Trophoblast cell (in vitro differentiated cells and primary cell): ENCODE measurements around the gene SLC24A4.
A peak's percentile ranks its signal among the peaks of the same experiment; 100 is the strongest.

Experiments used
- DNase-seq, 2 donors: peaks; one replicate each; pipeline ENCODE4 v3.0.0-alpha.2; 2016
- H2AFZ ChIP-seq: 2 replicates; pipeline ENCODE4 v1.6.1; 2013; ENCODE audit warnings: low read length, moderate library complexity, mild to moderate bottlenecking; ENCODE audit not compliant: insufficient read depth, poor library complexity
- H2AK5ac ChIP-seq: 2 replicates; pipeline ENCODE4 v1.6.1; 2013; ENCODE audit warnings: mild to moderate bottlenecking, low read length
- H2BK120ac ChIP-seq: 2 replicates; pipeline ENCODE4 v1.6.1; 2013; ENCODE audit warnings: low read length, mild to moderate bottlenecking, moderate library complexity; ENCODE audit not compliant: insufficient read depth, poor library complexity
- H2BK12ac ChIP-seq: 2 replicates; pipeline ENCODE4 v1.6.1; 2013; ENCODE audit warnings: mild to moderate bottlenecking, low read length, moderate library complexity
- H2BK5ac ChIP-seq: 2 replicates; pipeline ENCODE4 v1.6.1; 2013; ENCODE audit warnings: low read length, low read depth, moderate library complexity, mild to moderate bottlenecking; ENCODE audit not compliant: poor library complexity
- H3K14ac ChIP-seq: 2 replicates; pipeline ENCODE4 v1.6.1; 2013; ENCODE audit warnings: mild to moderate bottlenecking, low read length
- H3K18ac ChIP-seq: 2 replicates; pipeline ENCODE4 v1.6.1; 2013; ENCODE audit warnings: mild to moderate bottlenecking, low read length
- H3K23ac ChIP-seq: 2 replicates; pipeline ENCODE4 v1.6.1; 2013; ENCODE audit warnings: low read length
- H3K27ac ChIP-seq: 2 replicates; pipeline ENCODE4 v1.5.1; 2013; ENCODE audit warnings: low read depth, mild to moderate bottlenecking, inconsistent platforms, low read length, moderate library complexity
- H3K27me3 ChIP-seq: 2 replicates; pipeline ENCODE4 v1.6.1; 2013; ENCODE audit warnings: inconsistent platforms, mild to moderate bottlenecking, low read length, moderate library complexity; ENCODE audit not compliant: insufficient read depth
- H3K36me3 ChIP-seq, 2 experiments: 1 replicate in 1 of 2; 2 replicates in 1 of 2; pipeline ENCODE4 v1.6.1; 2013; ENCODE audit warnings: low read length in 2 of 2, mild to moderate bottlenecking in 2 of 2, moderate library complexity in 1 of 2; ENCODE audit not compliant: insufficient read depth in 2 of 2, control insufficient read depth in 1 of 2
- H3K4ac ChIP-seq: 2 replicates; pipeline ENCODE4 v1.6.1; 2013; ENCODE audit warnings: low read depth, mild to moderate bottlenecking, low read length, moderate library complexity
- H3K4me1 ChIP-seq, 2 experiments: 1 replicate in 1 of 2; 2 replicates in 1 of 2; pipeline ENCODE4 v1.6.1; 2013; ENCODE audit warnings: low read length in 2 of 2, mild to moderate bottlenecking in 2 of 2, moderate library complexity in 1 of 2; ENCODE audit not compliant: insufficient read depth in 2 of 2, control insufficient read depth in 1 of 2
- H3K4me2 ChIP-seq: 2 replicates; pipeline ENCODE4 v1.6.1; 2013; ENCODE audit warnings: inconsistent platforms, mild to moderate bottlenecking, low read length, moderate library complexity
- H3K4me3 ChIP-seq: 2 replicates; pipeline ENCODE4 v1.5.1; 2013; ENCODE audit warnings: mild to moderate bottlenecking, low read depth, low read length, inconsistent platforms
- H3K79me1 ChIP-seq: one replicate; pipeline ENCODE4 v1.6.1; 2013; ENCODE audit warnings: low read length
- H3K79me2 ChIP-seq: 2 replicates; pipeline ENCODE4 v1.6.1; 2013; ENCODE audit warnings: low read length, mild to moderate bottlenecking; ENCODE audit not compliant: control insufficient read depth, insufficient read depth, poor library complexity
- H3K9ac ChIP-seq: 2 replicates; pipeline ENCODE4 v1.6.1; 2013; ENCODE audit warnings: mild to moderate bottlenecking, low read length
- H3K9me3 ChIP-seq: 2 replicates; pipeline ENCODE4 v1.6.1; 2013; ENCODE audit warnings: low read depth, mild to moderate bottlenecking, control low read depth, inconsistent platforms, low read length; ENCODE audit not compliant: insufficient read depth
- H4K12ac ChIP-seq: 2 replicates; pipeline ENCODE4 v1.6.1; 2013; ENCODE audit warnings: low read depth, mild to moderate bottlenecking, low read length, moderate library complexity
- H4K8ac ChIP-seq: 2 replicates; pipeline ENCODE4 v1.6.1; 2013; ENCODE audit warnings: low read depth, mild to moderate bottlenecking, low read length, moderate library complexity
- H4K91ac ChIP-seq: one replicate; pipeline ENCODE4 v1.6.1; 2013; ENCODE audit warnings: low read depth, mild to moderate bottlenecking, low read length, moderate library complexity
- WGBS: extraction: QIAGEN DNeasy Blood & Tissue Kit; methylation state at CpG from one replicate; pipeline ENCODE4 v1.1.7; 2013; ENCODE audit warnings: missing lambda C conversion rate; ENCODE audit not compliant: insufficient read length, insufficient coverage; ENCODE audit errors: extremely low coverage; 5-methylcytosine and 5-hydroxymethylcytosine counted together

SLC24A4 gene

DNA sequence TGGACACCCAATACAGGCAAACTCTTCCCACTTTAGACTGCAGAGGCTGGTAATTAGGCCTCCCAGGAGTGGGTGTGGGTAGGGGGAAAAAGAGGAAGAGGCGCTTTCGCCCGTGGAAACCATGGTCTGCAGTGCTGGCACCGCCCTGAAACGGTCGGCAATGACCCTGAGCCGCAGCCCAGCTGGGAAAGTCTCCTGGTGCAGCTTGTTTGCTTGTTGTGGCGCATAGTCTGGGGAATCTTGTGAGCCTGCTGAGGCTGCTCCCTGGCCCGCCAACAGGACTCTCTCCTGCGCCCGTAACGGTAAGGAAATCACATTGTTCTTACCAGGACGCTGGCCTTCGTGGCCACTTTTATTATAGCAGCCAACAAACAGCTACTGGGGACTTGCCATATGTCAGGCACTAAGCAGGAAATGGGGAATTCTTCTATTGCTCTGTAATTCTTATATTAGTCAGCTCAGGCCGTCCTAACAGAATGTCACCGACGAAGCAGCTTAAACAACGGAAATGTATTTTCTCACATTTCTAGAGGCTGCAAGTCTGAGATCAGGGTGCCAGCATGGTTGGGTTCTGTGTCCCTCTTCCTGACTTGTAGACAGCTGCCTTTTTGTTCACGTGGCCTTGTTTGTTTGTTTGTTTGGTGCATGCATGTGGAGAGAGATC lies 138.1 kb downstream of the SLC24A4 start:
- H3K9ac ChIP-seq, result no peak overlapping the region
- no peak overlapping the region for H3K18ac ChIP-seq
- no peak overlapping the region for H3K23ac ChIP-seq
- H3K79me1 ChIP-seq, result no peaks in the 10 kb centered on the region
- no peak overlapping the region for H2BK12ac ChIP-seq
- H3K9me3 ChIP-seq, result no peaks in the 10 kb centered on the region
- H3K4me2 ChIP-seq, result no peak overlapping the region
- no peaks in the 10 kb centered on the region for H3K79me2 ChIP-seq
- DNase-seq, result peak; percentile 86 to 92
- H4K8ac ChIP-seq, result no peak overlapping the region
- H3K27me3 ChIP-seq, result no peaks in the 10 kb centered on the region
- H3K14ac ChIP-seq, result no peak overlapping the region
- no peak overlapping the region for H3K4ac ChIP-seq
- H2AK5ac ChIP-seq, result no peak overlapping the region
- no peaks in the 10 kb centered on the region for H3K36me3 ChIP-seq
- no peak overlapping the region for H4K12ac ChIP-seq
- H3K4me1 ChIP-seq, result peaks cover 0 to 5% of the 10 kb centered on the region in 2 experiments
- H2BK120ac ChIP-seq, result no peak overlapping the region
- H2BK5ac ChIP-seq, result no peak overlapping the region
- no CpG with 5 or more reads among the region's 19 CpGs for WGBS
- no peak overlapping the region for H4K91ac ChIP-seq
- no peak overlapping the region for H3K4me3 ChIP-seq
- H3K27ac ChIP-seq, result no peak overlapping the region
- no peak overlapping the region for H2AFZ ChIP-seq

DNA sequence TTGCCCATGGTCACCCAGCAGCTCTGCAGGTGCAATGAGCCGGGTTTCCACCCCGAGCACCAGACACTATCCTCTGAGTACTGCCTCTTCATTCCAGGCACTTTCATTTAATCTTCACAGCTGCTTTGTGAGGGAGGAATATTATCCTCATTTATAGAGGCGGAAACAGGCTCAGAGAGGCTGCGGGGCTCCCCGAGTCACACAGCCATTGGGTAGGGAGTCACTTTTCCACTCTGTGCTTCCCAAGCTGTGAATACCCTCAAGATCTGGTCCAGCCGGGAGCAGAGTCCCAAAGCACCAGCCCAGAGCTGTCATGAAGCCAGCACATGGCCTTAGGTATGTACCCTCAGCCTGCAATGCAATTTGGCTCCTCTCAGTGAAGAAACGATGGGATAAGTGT lies 138.9 kb downstream of the SLC24A4 start:
- peak in 1 of 2 donors; percentile 28 for DNase-seq
- Histone ChIP-seq H4K91ac (no peak overlapping the region), H3K14ac (no peak overlapping the region), H3K27me3 (no peaks in the 10 kb centered on the region), H4K12ac (no peak overlapping the region), H4K8ac (no peak overlapping the region), H3K9me3 (no peaks in the 10 kb centered on the region), H3K79me2 (no peaks in the 10 kb centered on the region), H2BK120ac (no peak overlapping the region), H3K4ac (no peak overlapping the region), H3K27ac (no peak overlapping the region), H3K36me3 (no peaks in the 10 kb centered on the region), H3K9ac (no peak overlapping the region), H3K4me3 (no peak overlapping the region), H3K4me1 (peaks cover 0 to 5% of the 10 kb centered on the region in 2 experiments), H3K79me1 (no peaks in the 10 kb centered on the region), H2BK5ac (no peak overlapping the region), H2BK12ac (no peak overlapping the region), H2AFZ (no peak overlapping the region), H2AK5ac (no peak overlapping the region), H3K4me2 (no peak overlapping the region), H3K18ac (no peak overlapping the region), H3K23ac (no peak overlapping the region)
- WGBS, result no CpG with 5 or more reads among the region's 7 CpGs

DNA sequence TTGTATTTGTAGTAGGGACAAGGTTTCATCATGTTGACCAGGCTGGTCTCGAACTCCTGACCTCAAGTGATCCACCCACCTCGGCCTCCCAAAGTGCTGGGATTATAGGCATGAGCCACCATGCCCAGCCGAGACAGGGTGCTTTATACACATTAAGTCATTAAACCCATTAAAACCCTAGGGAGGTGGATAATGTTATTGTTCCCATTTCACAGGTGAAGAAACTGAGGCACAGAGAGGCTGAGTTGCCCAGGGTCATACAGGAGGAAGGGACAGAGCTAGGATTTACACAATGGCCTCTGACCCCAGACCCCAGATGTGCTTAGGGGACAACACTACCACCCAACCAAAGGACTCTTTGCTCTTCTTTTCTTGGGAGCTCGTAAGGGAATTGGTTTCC lies 139.6 kb downstream of the SLC24A4 start:
- DNase-seq, result no peak
- Histone ChIP-seq H4K8ac (no peak overlapping the region), H3K79me2 (no peaks in the 10 kb centered on the region), H2BK5ac (no peak overlapping the region), H3K27ac (no peak overlapping the region), H3K23ac (no peak overlapping the region), H3K4me3 (no peak overlapping the region), H3K4me2 (no peak overlapping the region), H3K27me3 (no peaks in the 10 kb centered on the region), H2BK12ac (no peak overlapping the region), H3K9ac (no peak overlapping the region), H3K36me3 (no peaks in the 10 kb centered on the region), H3K9me3 (peaks cover 2% of the 10 kb centered on the region), H2AK5ac (no peak overlapping the region), H3K79me1 (no peaks in the 10 kb centered on the region), H3K4me1 (peaks cover 0 to 5% of the 10 kb centered on the region in 2 experiments), H4K12ac (no peak overlapping the region), H3K18ac (no peak overlapping the region), H4K91ac (no peak overlapping the region), H2BK120ac (no peak overlapping the region), H2AFZ (no peak overlapping the region), H3K4ac (no peak overlapping the region), H3K14ac (no peak overlapping the region)
- WGBS, result no CpG with 5 or more reads among the region's 4 CpGs

DNA sequence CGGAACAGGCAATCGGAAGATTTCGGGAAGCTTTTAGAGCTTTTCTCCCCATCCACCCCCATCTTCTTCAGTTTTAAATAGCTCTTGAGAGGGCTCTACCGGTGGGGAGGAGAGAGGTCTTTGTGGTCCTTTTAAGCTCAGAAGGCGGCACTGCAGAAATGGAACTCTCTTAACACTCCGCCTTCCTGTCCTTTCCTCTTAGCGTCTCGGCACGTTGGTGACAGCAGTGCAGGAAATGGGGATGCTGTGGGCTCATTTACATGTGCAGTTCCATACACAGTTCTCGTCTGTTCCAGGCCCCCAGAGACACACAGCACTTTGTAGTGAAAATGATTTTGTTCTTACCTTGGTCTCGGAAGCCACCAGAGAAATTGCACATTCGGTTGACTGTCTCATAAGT lies 140.2 kb downstream of the SLC24A4 start:
- no peak for DNase-seq
- Histone ChIP-seq H3K79me1 (no peaks in the 10 kb centered on the region), H3K4me3 (no peak overlapping the region), H4K91ac (no peak overlapping the region), H2BK5ac (no peak overlapping the region), H3K27ac (no peak overlapping the region), H3K4me1 (peaks cover 0 to 5% of the 10 kb centered on the region in 2 experiments), H3K9ac (no peak overlapping the region), H3K23ac (no peak overlapping the region), H3K18ac (no peak overlapping the region), H3K9me3 (peaks cover 4% of the 10 kb centered on the region), H3K36me3 (no peaks in the 10 kb centered on the region), H3K14ac (no peak overlapping the region), H2AK5ac (no peak overlapping the region), H3K79me2 (no peaks in the 10 kb centered on the region), H4K8ac (no peak overlapping the region), H2BK12ac (no peak overlapping the region), H3K27me3 (no peaks in the 10 kb centered on the region), H3K4me2 (no peak overlapping the region), H2AFZ (no peak overlapping the region), H2BK120ac (no peak overlapping the region), H4K12ac (no peak overlapping the region), H3K4ac (no peak overlapping the region)
- no CpG with 5 or more reads among the region's 12 CpGs for WGBS
